NCI-H510A treated with DMSO at 0.1 percent for 48 hours (cell line): ENCODE results near the gene OR4D1.

Experiments used
- DNase-seq: peaks from one replicate; lab custom pipeline; 2025; lab: John Stamatoyannopoulos, UW

Gene OR4D1

DNA sequence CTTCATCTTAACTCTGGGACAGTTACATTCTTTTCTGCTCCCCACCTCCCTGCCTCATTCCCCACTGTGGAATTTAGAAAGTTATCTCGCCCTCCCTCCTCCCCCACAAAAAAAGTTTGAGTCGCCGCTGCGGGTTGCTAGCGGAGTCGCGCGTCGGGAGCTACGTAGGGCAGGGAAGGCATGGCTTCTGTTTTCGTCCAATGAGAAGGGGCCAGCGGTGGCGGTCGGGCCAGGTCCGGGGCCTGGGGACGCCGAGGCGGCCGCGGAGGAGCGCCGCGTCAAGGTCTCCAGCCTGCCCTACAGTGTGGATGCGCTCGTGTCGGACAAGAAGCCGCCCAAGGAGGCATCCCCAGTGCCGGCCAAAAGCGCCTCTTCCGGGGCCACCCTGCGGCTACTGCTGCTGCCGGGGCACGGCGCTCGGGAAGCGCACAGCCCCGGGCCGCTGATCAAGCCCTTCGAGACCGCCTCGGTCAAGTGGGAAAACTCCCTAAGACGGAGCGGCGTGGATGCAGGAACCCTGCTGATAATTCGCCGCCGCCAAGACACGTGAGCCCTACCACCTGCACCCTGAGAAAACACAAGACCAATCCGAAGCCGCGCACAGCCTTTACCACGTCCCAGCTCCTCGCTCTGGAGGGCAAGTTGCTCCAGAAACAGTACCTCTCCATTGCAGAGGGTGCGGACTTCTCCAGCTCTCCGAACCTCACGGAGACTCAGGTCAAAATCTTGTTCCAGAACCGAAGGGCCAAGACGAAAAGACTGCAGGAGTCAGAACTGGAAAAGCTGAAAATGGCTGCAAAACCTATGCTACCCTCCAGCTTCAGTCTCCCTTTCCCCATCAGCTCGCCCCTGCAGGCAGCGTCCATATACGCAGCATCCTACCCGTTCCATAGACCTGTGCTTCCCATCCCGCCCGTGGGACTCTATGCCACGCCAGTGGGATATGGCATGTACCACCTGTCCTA, 8.9 kb downstream of the OR4D1 start:
- DNase-seq: peak; percentile 75

GRCh38 chr17:58158181-58158580, 10.0 kb downstream of the OR4D1 start:
- no peak for DNase-seq

GRCh38 chr17:58161566-58161965, 13.4 kb downstream of the OR4D1 start:
- DNase-seq: no peak

DNA sequence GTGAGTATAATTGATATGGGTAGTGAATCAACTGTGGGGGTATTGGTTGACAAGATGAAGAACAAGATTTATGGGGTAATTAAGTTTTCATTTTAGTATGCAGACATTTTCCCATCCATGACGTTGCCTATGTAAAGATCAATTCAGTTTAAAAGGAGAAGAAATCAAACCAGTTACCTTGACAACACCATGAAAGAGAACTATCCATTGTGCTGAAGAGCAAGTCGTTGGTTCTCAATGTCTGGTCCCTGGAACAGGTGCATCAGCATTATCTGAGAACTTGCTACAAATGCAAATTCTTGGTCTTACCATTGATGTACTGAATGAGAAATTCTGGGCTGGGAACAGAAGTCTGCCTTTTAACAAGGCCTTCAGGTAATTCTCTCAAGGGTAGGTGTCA, 17.8 kb downstream of the OR4D1 start:
- no peak for DNase-seq

DNA sequence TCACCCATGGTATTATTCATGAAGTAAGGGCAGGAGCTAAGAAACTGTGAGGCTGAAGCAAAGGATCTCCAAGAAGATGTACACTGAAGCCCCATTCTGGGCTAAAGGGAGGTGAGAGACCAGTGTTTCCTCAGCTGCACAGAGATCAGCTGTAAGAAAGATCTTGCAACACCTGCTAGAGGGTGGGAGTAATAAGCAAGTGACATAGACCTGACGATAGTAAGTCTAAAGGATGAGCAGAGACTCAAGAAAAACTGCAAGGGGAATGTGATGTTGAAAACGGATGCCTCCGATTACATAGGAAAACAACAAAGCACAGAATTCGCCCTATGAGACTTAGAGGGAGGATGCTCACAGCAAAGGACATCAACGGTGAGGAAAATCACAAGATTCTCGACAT, 18.5 kb downstream of the OR4D1 start, which contains the start of gene OR4D2:
TSS of gene OR4D2 (plus strand) at position 301 of the 400 bp plus-strand sequence. CDS start 2,674 bp downstream, outside the sequence.
- DNase-seq: no peak

GRCh38 chr17:58170622-58171021, 22.4 kb downstream of the OR4D1 start:
- DNase-seq: no peak

GRCh38 chr17:58172369-58173071, 24.3 kb downstream of the OR4D1 start:
- peak; percentile 56 for DNase-seq

GRCh38 chr17:58174871-58175270, 26.7 kb downstream of the OR4D1 start:
- no peak for DNase-seq

DNA sequence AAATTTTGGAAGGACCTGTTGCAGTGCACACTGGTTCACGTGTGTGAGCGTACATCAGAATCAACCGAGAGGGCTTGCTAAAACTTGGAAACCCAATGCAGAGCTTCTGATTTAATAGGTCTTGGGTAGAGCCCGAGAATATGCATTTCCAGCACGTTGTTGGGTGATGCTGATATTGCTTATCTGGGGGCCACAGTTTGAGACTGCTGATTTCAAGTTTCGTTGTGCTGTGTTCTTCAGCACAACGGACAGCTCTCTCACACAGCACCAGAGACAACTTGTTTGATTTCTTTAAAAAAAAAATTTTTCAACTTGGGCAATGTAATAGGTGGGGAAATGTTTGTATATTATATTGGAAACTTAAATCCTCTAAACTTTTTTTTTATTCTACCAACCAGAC, 28.0 kb downstream of the OR4D1 start:
- no peak for DNase-seq

DNA sequence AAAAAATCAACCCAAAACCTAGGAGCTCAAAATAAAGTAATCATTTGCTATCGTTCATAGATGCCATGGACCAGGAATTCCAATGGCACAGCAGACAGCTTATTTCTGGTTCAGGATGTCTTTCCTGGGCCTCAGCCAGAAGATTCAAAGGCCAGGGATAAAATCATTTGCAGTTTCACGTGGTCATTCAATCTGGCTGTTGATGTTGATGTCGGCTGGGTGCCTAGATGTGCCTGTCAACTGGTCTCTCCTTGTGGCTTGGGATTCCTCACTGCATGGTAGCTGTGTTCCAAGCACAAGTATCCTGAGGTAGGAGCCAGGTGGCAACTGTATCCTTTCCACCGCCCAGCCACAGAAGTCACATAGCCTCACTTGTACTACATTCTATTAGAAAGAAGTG, 33.6 kb downstream of the OR4D1 start:
- no peak for DNase-seq

- no peak for DNase-seq
Observed at GRCh38 chr17:58183514-58183913, 35.3 kb downstream of the OR4D1 start.

- peak; percentile 22 for DNase-seq
Observed at GRCh38 chr17:58184308-58184985, 36.3 kb downstream of the OR4D1 start.

- DNase-seq: no peak
Observed at GRCh38 chr17:58184986-58185761, 37.0 kb downstream of the OR4D1 start.

GRCh38 chr17:58186591-58186990, 38.4 kb downstream of the OR4D1 start:
- no peak for DNase-seq

- DNase-seq: no peak
Observed at GRCh38 chr17:58187063-58187462, 38.9 kb downstream of the OR4D1 start.

DNA sequence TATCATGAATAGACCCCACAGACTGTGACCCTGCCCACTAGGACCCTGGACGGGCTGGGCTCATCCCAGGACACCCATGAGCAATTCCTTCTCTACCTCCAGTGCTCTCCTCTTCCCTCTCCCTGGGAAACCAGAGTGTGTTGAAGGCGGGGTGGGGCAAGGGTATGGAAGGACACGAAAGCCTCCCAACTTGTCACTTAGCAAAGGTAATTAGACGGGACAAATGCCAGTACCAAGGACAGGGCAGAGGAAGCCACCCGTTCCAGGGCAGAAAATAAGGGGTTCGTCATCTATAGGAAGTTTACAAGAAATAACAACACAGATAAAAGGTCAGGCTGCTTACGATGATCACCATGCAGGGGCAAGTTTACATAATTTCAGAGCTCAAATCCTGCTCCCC, 39.5 kb downstream of the OR4D1 start:
- DNase-seq: no peak

GRCh38 chr17:58189436-58190146, 41.4 kb downstream of the OR4D1 start:
- no peak for DNase-seq

GRCh38 chr17:58191241-58191896, 43.2 kb downstream of the OR4D1 start:
- no peak for DNase-seq

DNA sequence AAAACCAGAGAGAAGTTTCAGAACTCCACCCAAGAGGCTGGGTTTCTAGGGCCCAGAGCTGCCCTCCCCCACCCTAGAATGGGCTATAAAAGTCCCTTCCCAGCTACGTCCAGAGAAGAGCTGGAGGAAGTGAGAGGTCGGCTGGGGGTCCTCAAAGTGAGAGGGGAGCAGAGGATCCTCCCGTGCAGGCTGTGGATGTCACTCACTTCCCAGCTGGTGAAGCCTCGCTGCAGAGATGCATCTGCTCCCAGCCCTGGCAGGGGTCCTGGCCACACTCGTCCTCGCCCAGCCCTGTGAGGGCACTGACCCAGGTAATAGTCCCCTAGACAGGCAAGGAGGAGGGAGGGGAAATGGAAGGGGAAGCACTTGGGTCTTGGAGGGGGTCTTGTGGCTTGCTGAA, 44.4 kb downstream of the OR4D1 start, which contains the start of gene EPX:
TSS of gene EPX (plus strand) at position 115 of the 400 bp plus-strand sequence. CDS start at position 236, 121 bp downstream.
- no peak for DNase-seq

- no peak for DNase-seq
Observed at GRCh38 chr17:58193641-58194255, 45.6 kb downstream of the OR4D1 start.
